Myocyte (in vitro differentiated cells): ENCODE measurements around the gene NUP42. TPM values are rescaled to one million over a fixed set of nuclear protein-coding genes. Genes with fewer than 3 reads are reported as not detected.

ENCODE experiments used
- DNase-seq: peaks from one replicate; pipeline ENCODE4 v3.0.0-alpha.2; 2012; ENCODE audit warnings: low read depth
- total RNA-seq: library from RNA; depleted of rRNA; stranded (reverse); fragments of >200 nt; gene quantifications from 2 replicates; pipeline ENCODE4 v1.2.3, GENCODE V29; 2014

Gene NUP42
- total RNA-seq, 1 donor from 2014 or later: 70.2 TPM

DNA sequence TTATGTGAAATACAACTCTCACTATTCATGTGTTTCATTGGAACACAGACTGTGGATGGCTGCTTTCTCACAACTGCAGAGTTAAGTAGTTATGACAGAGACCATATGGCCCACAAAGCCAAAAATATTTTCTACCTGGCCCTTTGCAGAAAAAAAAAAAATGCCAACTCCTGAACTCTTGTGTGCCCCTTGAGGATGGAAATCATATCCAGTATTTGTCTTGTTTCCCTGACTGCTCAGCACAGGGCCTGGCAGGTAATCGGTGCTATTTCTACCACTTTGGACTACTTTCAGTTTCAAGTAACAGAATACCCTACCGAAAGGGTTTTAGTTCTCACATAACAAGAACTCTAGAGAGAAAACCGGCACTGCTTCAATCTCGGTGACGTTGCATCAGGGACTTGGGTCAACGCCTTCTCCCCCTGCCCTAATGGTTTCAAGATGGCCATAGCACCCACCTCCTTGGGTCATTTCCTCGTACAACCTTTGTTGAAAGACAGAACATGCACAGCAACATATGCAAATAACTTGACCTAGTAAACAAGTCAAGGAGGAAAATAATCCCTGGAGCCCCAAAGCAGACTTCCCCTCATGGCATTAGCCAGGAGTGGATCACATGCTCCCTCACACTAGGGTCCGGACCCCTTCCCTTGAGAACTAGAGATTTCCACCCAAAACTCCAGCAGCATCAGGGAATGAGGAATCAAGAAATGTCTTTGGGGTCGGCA, 52.9 kb downstream of the NUP42 start:
- no peak for DNase-seq

DNA sequence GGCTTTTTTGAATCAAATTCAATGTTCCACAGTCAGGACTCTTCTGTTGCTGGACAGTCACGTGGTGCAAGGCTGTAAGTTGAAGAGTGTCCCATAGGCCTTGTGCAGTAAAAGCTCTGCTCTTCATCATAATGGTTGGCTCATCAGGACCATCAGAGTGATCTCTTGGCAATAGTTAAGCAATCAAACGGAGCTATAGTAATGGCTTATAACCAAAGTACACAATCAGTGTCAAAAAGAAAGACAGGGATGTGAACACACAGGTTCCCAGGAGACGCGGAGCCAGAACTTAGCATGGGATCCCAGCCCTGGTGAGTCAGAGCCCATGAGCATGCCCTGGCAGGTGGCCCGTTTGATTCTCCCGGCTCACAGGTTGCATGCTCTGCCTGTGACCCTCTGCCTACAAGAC, 54.0 kb downstream of the NUP42 start:
- peak; percentile 61 for DNase-seq

DNA sequence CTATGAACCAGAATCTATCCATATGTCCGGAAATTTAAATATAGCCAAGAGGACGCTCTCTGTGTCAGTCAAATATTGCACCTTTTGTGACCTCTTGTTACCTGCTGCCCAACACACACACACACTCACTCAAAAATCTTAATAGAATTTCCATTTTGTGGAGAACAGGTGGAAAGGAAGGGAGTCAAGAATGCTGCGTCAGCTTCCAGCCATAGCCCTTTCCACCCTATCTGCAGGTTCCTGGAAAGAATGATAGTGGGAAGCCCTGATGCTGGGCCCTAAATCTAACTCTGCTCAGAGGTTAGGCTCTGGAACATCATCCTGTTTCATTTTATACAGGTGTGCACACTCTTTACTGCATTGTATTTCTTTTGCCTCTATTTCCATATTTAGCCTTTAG, 55.2 kb downstream of the NUP42 start:
- DNase-seq: no peak

DNA sequence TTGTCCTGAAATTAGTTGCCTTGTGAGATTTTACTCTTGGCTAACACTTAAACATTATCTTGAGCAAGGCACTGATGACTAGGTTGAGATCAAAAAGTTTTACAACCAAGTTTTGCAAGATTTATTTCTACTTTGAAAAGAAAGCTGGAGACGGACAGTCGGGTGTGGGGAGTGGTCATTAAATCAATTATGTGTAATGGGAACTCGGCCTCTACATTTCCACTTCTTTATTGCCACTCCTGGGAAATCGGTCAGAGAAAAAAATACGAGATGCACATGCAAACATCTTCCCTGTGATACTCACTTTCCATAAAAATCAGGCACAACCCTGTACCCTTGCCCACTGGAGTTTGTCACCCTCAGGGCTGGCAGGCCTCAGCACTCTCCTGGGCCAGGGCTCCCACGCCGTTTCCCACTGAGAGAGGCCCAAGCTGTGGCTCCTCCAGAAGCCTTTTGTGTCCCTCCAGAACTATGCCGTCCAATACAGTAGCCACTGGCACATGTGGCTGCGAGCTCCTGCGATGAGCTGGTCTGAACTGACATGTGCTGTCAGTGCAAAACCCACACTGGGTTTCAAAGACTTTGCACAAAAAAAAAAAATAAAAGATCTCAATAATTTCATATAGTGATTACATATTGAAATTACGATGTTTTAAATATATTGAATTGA, 57.3 kb downstream of the NUP42 start:
- DNase-seq: no peak

DNA sequence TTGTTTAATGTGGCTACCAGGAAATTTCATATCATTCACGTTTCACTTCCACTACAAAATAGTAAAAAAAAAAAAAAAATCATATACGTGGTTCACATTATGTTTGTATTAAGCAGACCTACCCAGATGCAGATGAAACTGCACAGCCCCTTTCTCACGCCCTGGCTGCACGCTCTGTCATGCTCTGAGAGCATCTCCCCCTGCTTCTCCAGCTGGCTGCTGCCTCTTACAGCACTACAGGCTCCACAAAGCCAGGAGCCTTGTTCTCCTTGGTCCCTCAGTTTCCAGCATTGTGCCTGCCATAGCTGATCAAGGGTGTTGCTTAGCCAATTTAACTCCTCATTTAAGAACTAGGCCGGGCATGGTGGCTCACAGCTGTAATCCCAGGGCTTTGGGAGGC, 57.9 kb downstream of the NUP42 start:
- no peak for DNase-seq

DNA sequence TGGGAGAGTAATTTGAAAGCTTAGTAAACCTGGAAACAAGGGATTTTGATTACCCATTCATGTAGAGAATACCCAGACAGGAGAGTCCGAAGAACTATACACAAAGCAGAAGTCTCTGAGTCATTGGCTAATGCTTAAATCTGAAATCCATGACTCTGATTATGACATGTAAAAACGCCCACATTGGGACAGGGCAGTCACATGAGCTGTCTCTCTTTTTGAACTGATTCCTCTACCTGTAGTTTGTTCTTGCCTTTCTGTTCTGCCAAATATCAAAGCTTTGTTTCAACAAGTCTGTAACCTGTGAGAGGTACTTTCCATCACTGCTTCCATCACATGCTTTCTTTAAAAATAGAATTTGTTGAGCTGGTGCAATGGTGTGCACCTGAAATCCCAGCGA, 60.5 kb downstream of the NUP42 start:
- no peak for DNase-seq

DNA sequence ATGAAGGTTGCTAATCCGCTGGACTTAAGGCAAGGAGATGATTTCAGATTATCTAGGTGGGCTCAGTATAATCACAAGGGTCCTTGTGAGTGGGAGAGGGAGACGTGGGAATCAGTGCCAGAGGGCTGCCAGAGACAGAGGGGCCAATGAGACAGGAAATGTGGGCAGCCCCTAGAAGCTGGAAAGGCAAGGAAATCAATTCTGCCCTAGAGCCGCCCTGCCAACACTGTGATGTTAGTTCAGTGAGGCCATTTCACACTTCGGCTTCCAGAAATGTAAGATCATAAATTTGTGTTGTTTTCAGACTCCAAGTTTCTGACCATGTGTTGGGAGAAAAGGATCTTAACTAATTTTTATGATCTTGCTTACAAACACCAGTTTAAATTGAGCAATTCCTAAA, 61.1 kb downstream of the NUP42 start:
- DNase-seq: no peak

DNA sequence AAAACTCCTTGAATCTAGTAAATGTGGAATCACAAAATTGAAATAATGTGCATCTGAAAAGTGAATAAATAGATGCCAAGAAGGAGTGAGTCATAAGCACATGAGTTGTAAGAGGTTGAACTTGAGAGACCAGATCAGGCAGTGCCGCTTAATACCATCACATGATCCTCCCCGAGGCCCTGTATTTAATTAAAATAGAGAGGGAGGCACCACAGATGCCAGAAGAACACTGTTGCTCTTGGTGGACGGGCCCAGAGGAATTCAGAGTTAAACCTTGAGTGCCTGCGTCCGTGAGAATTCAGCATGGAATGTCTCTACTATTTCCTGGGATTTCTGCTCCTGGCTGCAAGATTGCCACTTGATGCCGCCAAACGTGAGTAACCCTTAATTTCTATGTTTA, 64.7 kb downstream of the NUP42 start, which contains the start of gene GPNMB:
TSS of gene GPNMB (plus strand) at position 221 of the 400 bp plus-strand sequence. CDS start at position 304, 83 bp downstream.
- DNase-seq: peak; percentile 92

DNA sequence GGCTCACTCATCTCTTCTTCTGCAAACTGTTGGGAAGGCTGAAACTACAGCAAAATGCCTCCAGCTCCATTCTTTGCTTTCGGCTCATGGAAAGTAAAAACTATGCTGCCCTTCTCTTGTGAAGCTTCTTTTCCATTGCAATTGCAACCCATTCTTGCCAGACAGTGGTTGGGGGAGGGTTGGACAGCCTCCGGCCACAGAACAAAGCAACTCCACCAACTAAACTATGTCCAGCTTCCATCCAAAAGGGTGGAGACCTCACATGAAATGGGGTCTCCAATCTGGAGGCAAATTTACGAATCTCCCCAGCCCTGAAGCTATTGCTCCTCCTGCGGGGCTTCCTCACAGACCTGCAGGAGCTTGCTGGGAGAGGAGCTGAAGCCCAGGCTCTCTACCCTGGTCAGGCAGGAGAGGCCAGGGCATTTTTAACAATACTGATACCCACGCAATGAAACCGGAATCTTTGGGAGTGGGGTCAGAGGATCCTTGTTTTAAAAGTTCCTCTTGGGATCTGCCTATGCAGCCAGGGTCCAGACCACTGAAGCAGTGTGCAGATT, 65.3 kb downstream of the NUP42 start:
- DNase-seq: no peak

DNA sequence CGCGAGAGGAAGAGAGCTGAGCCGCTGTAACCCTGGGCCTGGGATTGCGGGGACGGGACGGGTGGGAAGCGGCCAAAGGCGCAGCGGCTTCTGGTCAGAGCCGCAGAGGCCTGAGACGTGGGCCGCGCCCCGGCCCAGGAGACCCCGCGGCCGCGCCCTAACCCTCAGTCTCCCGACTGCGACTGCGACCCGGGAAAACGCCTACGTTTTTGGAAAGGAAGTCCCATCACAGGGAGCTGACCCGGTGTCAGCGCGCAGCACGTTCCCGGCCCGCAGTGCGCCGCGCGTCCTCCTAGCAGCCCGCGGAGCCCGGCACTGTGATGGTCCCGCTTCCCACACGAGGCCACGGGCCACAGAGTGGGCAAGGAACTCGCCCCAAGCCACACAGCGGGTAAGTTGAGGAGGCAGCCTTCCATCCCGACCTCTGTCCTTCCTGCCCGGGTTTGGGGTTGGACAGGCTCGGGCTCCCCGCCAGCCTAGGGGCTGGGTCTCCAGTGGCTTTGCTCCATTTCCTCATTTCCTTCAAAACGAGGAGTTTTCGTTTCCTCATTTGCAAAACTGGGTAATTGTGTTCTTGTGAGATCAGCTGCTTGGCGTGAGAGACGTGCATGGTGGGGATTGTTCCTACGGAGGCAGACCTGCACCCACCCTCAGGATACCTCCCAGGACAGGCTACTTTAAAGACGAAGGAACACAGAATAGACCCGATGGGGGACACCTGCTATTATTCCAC, 65.9 kb downstream of the NUP42 start:
- peak; percentile 49 for DNase-seq

DNA sequence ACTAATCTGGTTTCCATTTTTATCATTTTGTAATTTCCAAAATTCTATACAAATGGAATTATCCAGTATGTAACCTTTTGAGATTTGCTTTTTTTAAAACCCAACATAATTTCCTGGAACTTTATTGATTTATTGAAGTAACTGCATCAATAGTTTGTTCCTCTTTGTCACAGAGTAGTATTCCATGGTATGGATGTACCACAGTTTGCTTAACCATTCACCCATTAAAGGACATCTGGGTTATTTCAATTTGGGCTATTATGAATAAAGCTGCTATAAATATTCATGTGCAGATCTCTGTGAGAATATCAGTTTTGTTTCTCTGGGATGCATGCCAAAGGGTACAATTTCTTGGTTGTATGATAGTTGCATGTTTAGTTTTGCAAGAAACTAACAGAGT, 67.6 kb downstream of the NUP42 start:
- DNase-seq: no peak

Other genes with a start within 250 kb of the NUP42 start
- 126 and 154 TPM in 2 replicates for gene HYCC1, start 167.9 kb upstream of the NUP42 start, total RNA-seq
- gene KLHL7, start 76.3 kb upstream of the NUP42 start, total RNA-seq: 50.0 and 53.2 TPM in 2 replicates
- gene GPNMB, start 64.7 kb downstream of the NUP42 start, total RNA-seq: 382 and 539 TPM in 2 replicates
- gene MALSU1, start 117.3 kb downstream of the NUP42 start, total RNA-seq: 71.8 and 94.6 TPM in 2 replicates